ENCODE data around the gene ANKRD52.

DNA sequence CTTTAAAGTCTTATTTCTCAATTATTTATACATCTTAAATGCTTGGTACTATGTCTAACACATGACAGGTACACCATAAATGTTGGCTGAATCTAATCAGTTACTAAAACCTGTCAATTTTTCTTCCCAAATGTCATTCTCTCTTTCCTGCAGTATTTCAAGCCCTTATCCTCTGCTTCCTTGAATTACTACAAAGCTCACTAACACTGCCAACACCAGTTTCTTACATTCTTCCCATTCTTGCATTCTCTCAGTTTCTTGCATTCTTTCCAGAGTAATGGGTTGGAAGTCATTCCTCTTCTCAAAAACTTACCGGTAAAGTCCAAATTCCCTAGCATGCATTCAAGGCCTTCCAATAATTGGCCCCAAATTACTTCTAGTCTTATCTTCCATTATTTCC, 59.3 kb downstream of the ANKRD52 start:
- TF ChIP-seq CTCF (conservative IDR thresholded peaks at IDR 0.05; ENCODE audit: low read depth in 2 of 2) (no peak), EZH2 (IDR thresholded peaks at IDR 0.05; ENCODE audit: low read depth, unreplicated experiment) (no peak)
